Measurements from ENCODE around the gene LYZL2. TPM values are rescaled to one million over a fixed set of nuclear protein-coding genes. Genes with fewer than 3 reads are reported as not detected.
"Not testable (repeated sequence)": the region's sequence is repeated elsewhere in the genome, so short reads cannot be mapped to it uniquely, and the experiment has no call there.

LYZL2 gene
- total and polyA plus RNA-seq, 2 of the 8 experiments (the other 6 are each of a cell fraction or from before 2014, with no cell fraction given), result not detected

DNA sequence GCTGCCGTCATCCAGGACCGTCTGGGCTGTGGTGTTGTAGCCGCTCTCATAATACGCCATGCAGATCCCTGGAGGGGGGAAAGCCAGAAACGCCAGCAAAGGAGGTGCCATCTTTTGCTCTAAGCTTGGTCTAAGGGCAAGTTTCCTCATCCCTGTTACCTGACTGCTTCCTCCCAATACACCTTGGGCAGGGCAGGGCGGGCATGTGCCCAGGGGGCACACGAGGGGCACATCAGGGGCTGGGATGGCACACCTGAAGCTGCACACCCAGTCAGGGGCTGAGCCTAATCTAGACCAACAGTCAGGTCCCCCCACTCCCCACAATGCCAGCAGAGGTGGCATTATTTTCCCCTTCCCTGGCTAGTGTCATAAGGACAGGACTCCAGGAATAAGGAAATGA lies 3.4 kb downstream of the LYZL2 start:
- H4K20me1 ChIP-seq (replicated peaks in 1 of 2; ENCODE audit: control insufficient read depth in 1 of 2, insufficient read depth in 2 of 2, low read length in 2 of 2); H3K18ac ChIP-seq (ENCODE audit: extremely low read depth, low read length); H2AK5ac ChIP-seq (ENCODE audit: low read depth, low read length); H3K9me3 ChIP-seq (ENCODE audit: insufficient read depth in 2 of 2, low read depth in 1 of 2, low read length in 1 of 2); H3K23ac ChIP-seq (ENCODE audit: insufficient read length); H3K14ac ChIP-seq (ENCODE audit: insufficient read length); H3K79me1 ChIP-seq (ENCODE audit: low read depth, low read length); H3K36me3 ChIP-seq (ENCODE audit: control insufficient read depth in 2 of 4, insufficient read depth in 4 of 4, low read length in 3 of 4); H2BK12ac ChIP-seq (ENCODE audit: low read depth, low read length); H2BK20ac ChIP-seq (ENCODE audit: low read length); H3K4ac ChIP-seq (replicated peaks; ENCODE audit: insufficient read length, low read depth, low read length); H4K91ac ChIP-seq (replicated peaks; ENCODE audit: insufficient read length, low read length); H3K4me3 ChIP-seq (ENCODE audit: extremely low read depth in 1 of 4, insufficient read depth in 2 of 4, low read depth in 3 of 4, low read length in 4 of 4); H2AFZ ChIP-seq (ENCODE audit: low read length); H2BK15ac ChIP-seq (ENCODE audit: low read length); POLR2A ChIA-PET (ENCODE audit: partially characterized antibody); H3K27ac ChIP-seq (ENCODE audit: low read depth, low read length); FAIRE-seq; H4K8ac ChIP-seq (ENCODE audit: extremely low read depth, insufficient read depth, low read length); H3K79me2 ChIP-seq (ENCODE audit: control insufficient read depth in 1 of 2, insufficient read depth in 2 of 2, low read length in 2 of 2); H3K4me2 ChIP-seq (ENCODE audit: insufficient read depth in 1 of 2, low read depth in 2 of 2, low read length in 2 of 2); H4K5ac ChIP-seq (ENCODE audit: insufficient read length, low read depth, low read length); H3K23me2 ChIP-seq (ENCODE audit: low read depth, low read length); H3K27me3 ChIP-seq (replicated peaks in 1 of 4; ENCODE audit: control insufficient read depth in 3 of 4, extremely low read depth in 1 of 4, insufficient read depth in 3 of 4, low read length in 3 of 4); DNase-seq (ENCODE audit: low read depth in 1 of 2, low spot score in 2 of 2); H3K56ac ChIP-seq (replicated peaks; ENCODE audit: insufficient read length, low read depth, low read length); H3K9ac ChIP-seq (replicated peaks in 1 of 4; ENCODE audit: extremely low read depth in 1 of 4, low read depth in 3 of 4, low read length in 3 of 4); H2BK5ac ChIP-seq (ENCODE audit: low read depth, low read length); H3K4me1 ChIP-seq (replicated peaks in 1 of 4; ENCODE audit: control insufficient read depth in 3 of 4, insufficient read depth in 4 of 4, low read length in 3 of 4); H2BK120ac ChIP-seq (replicated peaks; ENCODE audit: low read depth, low read length): not testable (repeated sequence)
- WGBS, 2 experiments (ENCODE audit: extremely low coverage in 1 of 2, insufficient coverage in 1 of 2, insufficient read length in 1 of 2, insufficient replicate concordance in 2 of 2, low coverage in 1 of 2, low lambda C conversion rate in 2 of 2, missing lambda C conversion rate in 1 of 2), result 92% methylated on average over 7 of the region's 7 CpGs; no CpG with 5 or more reads in 1 of the 2 experiments
- CTCF ChIA-PET (ENCODE audit: partially characterized antibody), result interaction anchor here (1.1 to 2.5 kb wide), 2 partner anchors 12 to 36 kb away, joined by 3 to 5 read pairs; no protein-coding TSS in a partner anchor
